Colonic mucosa (tissue), 4 donors: ENCODE results near the gene MYLK. TPM values are rescaled to one million over a fixed set of nuclear protein-coding genes. Genes with fewer than 3 reads are reported as not detected.

Experiments
- DNase-seq: peaks from one replicate; pipeline ENCODE4 v3.0.0-alpha.2; 2020
- H3K27ac ChIP-seq: fragments of 200-600 bp; one replicate; pipeline ENCODE4 v1.8.0; 2021
- H3K27me3 ChIP-seq: fragments of 200-600 bp; one replicate; pipeline ENCODE4 v1.8.0; 2021
- H3K36me3 ChIP-seq: fragments of 200-600 bp; one replicate; pipeline ENCODE4 v1.8.0; 2021
- H3K4me1 ChIP-seq: fragments of 200-600 bp; one replicate; pipeline ENCODE4 v1.8.0; 2021; ENCODE audit warnings: mild to moderate bottlenecking
- H3K4me3 ChIP-seq: fragments of 200-600 bp; one replicate; pipeline ENCODE4 v1.8.0; 2021
- H3K9ac ChIP-seq, 2 donors: one replicate each; pipeline ENCODE4 v1.7.0; 2013; ENCODE audit warnings: control low read depth in 2 of 2, low read depth in 2 of 2, low read length in 2 of 2
- H3K9me3 ChIP-seq: fragments of 200-600 bp; one replicate; pipeline ENCODE4 v1.8.0; 2021
- CTCF ChIP-seq: fragments of 200-600 bp; IDR thresholded peaks from one replicate; pipeline ENCODE4 v1.8.0; 2022; ENCODE audit warnings: antibody characterized with exemption, mild to moderate bottlenecking
- intact Hi-C: fragments of 100-400 bp; cut with DNase I; formaldehyde crosslinking; loops from one replicate; pipeline ENCODE4 v1.14.1; 2022
- total RNA-seq, 2 donors: library from RNA; stranded (reverse); fragmentation: NEBNext Ultra II Directional in 1 of 2; extraction: Animal tissue kit (Norgen Biotek cat#: 25700) in 1 of 2; gene quantifications; one replicate each; pipeline ENCODE4 v1.2.1, GENCODE V29; 2021
- donor health status: healthy.
- donor health status: DM: no; HTN: no; CAD: no.
- donor health status: DM: no; HTN: no; CAD: no.

Gene MYLK
- total RNA-seq, 2 donors from 2014 or later, result 58.8 to 267 TPM

GRCh38 chr3:123788710-123789109 is 95.4 kb downstream of the MYLK start:
- no peaks in the 10 kb centered on the region for H3K36me3 ChIP-seq
- no peak for TF ChIP-seq CTCF
- H3K9me3 ChIP-seq, result no peaks in the 10 kb centered on the region
- H3K27ac ChIP-seq, result no peak overlapping the region
- intact Hi-C loops, result no loop called here
- no peak overlapping the region for H3K9ac ChIP-seq
- H3K4me3 ChIP-seq, result no peak overlapping the region
- no peaks in the 10 kb centered on the region for H3K4me1 ChIP-seq
- DNase-seq, result no peak
- H3K27me3 ChIP-seq, result no peaks in the 10 kb centered on the region

- DNase-seq, result peak; percentile 73
- Histone ChIP-seq H3K36me3 (no peaks in the 10 kb centered on the region), H3K9me3 (no peaks in the 10 kb centered on the region), H3K27ac (no peak overlapping the region), H3K4me1 (peaks cover 3% of the 10 kb centered on the region), H3K9ac (no peak overlapping the region), H3K27me3 (no peaks in the 10 kb centered on the region), H3K4me3 (no peak overlapping the region)
- TF ChIP-seq CTCF, result no peak
- intact Hi-C loops, result no loop called here
Measured at GRCh38 chr3:123787133-123787532, 97.0 kb downstream of the MYLK start.

GRCh38 chr3:123785602-123786001 is 98.5 kb downstream of the MYLK start:
- intact Hi-C loops, result no loop called here

GRCh38 chr3:123783811-123784210 is 100.3 kb downstream of the MYLK start:
- no peak overlapping the region for H3K9ac ChIP-seq
- no peak for TF ChIP-seq CTCF
- H3K4me3 ChIP-seq, result no peak overlapping the region
- peak; percentile 66 for DNase-seq
- H3K4me1 ChIP-seq, result peaks cover 13% of the 10 kb centered on the region
- H3K9me3 ChIP-seq, result no peaks in the 10 kb centered on the region
- peak overlapping the region; percentile 79 for H3K27ac ChIP-seq
- H3K36me3 ChIP-seq, result no peaks in the 10 kb centered on the region
- intact Hi-C loops, result no loop called here
- no peaks in the 10 kb centered on the region for H3K27me3 ChIP-seq

More at GRCh38 chr3:123785602-123786001, 98.5 kb downstream of the MYLK start:
- DNase-seq, result no peak
- Histone ChIP-seq H3K4me1 (peaks cover 9% of the 10 kb centered on the region), H3K36me3 (no peaks in the 10 kb centered on the region), H3K4me3 (no peak overlapping the region), H3K27ac (no peak overlapping the region), H3K27me3 (no peaks in the 10 kb centered on the region), H3K9ac (no peak overlapping the region), H3K9me3 (no peaks in the 10 kb centered on the region)
- TF ChIP-seq CTCF, result no peak

- H3K27ac ChIP-seq, result peak overlapping the region; percentile 79
- no peak overlapping the region for H3K4me3 ChIP-seq
- H3K4me1 ChIP-seq, result peaks cover 13% of the 10 kb centered on the region
- H3K9ac ChIP-seq, result no peak overlapping the region
- DNase-seq, result no peak
- no peaks in the 10 kb centered on the region for H3K9me3 ChIP-seq
- no peak for TF ChIP-seq CTCF
- no peaks in the 10 kb centered on the region for H3K27me3 ChIP-seq
- no peaks in the 10 kb centered on the region for H3K36me3 ChIP-seq
- intact Hi-C loops, result no loop called here
Measured at GRCh38 chr3:123783050-123783689, 101.0 kb downstream of the MYLK start.
